Activated T-helper 17 cell treated with anti-CD3 and anti-CD28 coated beads, Interleukin-2, amount 50 U/mL, for 72 hours (primary cell): ENCODE data around the gene JMY. TPM values are rescaled to one million over a fixed set of nuclear protein-coding genes. Genes with fewer than 3 reads are reported as not detected.
"Not testable (repeated sequence)": the region's sequence is repeated elsewhere in the genome, so short reads cannot be mapped to it uniquely, and the experiment has no call there.

Experiments used
- ATAC-seq: fragments of 150-1000 bp; cut with Tn5 transposase; replicated peaks from 2 replicates; pipeline ENCODE4 v1.10.0; 2021; ENCODE audit warnings: mild to moderate bottlenecking, moderate library complexity
- H3K27ac Mint-ChIP-seq: one replicate; pipeline ENCODE4 v1.8.0; 2022; ENCODE audit warnings: mixed read lengths
- H3K27me3 Mint-ChIP-seq: one replicate; pipeline ENCODE4 v1.8.0; 2022; ENCODE audit warnings: mixed read lengths
- H3K36me3 Mint-ChIP-seq: one replicate; pipeline ENCODE4 v1.8.0; 2022; ENCODE audit warnings: low read depth, mild to moderate bottlenecking, mixed read lengths
- H3K4me1 Mint-ChIP-seq: one replicate; pipeline ENCODE4 v1.8.0; 2022; ENCODE audit warnings: mixed read lengths
- H3K4me3 Mint-ChIP-seq: one replicate; pipeline ENCODE4 v1.8.0; 2022; ENCODE audit warnings: mild to moderate bottlenecking, mixed read lengths
- H3K9me3 Mint-ChIP-seq: one replicate; pipeline ENCODE4 v1.8.0; 2022; ENCODE audit warnings: mixed read lengths
- total RNA-seq, 2 donors: library from RNA; stranded (reverse); gene quantifications; one replicate each; pipeline ENCODE4 v1.2.3, GENCODE V29; 2022

Gene JMY
- total RNA-seq, 2 donors from 2014 or later, result 11.2 to 13.9 TPM

GRCh38 chr5:79225441-79225840 is 10.5 kb upstream of the JMY start:
- Mint-ChIP-seq H3K4me3 (no peak overlapping the region), H3K36me3 (no peaks in the 10 kb centered on the region), H3K4me1 (peaks cover 9% of the 10 kb centered on the region), H3K27me3 (no peaks in the 10 kb centered on the region), H3K27ac (peak overlapping the region; percentile 62), H3K9me3 (no peaks in the 10 kb centered on the region)
- ATAC-seq, result no peak

- ATAC-seq, result no peak
- Mint-ChIP-seq H3K36me3 (no peaks in the 10 kb centered on the region), H3K4me3 (no peak overlapping the region), H3K27me3 (no peaks in the 10 kb centered on the region), H3K4me1 (peaks cover 9% of the 10 kb centered on the region), H3K9me3 (no peaks in the 10 kb centered on the region), H3K27ac (peak overlapping the region; percentile 44)
Measured at GRCh38 chr5:79227484-79228025, 8.4 kb upstream of the JMY start.

GRCh38 chr5:79229357-79230174 is 6.4 kb upstream of the JMY start:
- no peaks in the 10 kb centered on the region for H3K36me3 Mint-ChIP-seq
- H3K4me3 Mint-ChIP-seq, result peak overlapping the region; percentile 56
- H3K9me3 Mint-ChIP-seq, result no peaks in the 10 kb centered on the region
- peaks cover 9% of the 10 kb centered on the region for H3K4me1 Mint-ChIP-seq
- peak overlapping the region; percentile 90 for H3K27ac Mint-ChIP-seq
- peak; percentile 91 for ATAC-seq
- H3K27me3 Mint-ChIP-seq, result no peaks in the 10 kb centered on the region

- Mint-ChIP-seq H3K4me3 (peak overlapping the region; percentile 86), H3K9me3 (no peaks in the 10 kb centered on the region), H3K27me3 (no peaks in the 10 kb centered on the region), H3K4me1 (peaks cover under 1% of the 10 kb centered on the region), H3K27ac (peak overlapping the region; percentile 98), H3K36me3 (peaks cover 18% of the 10 kb centered on the region)
- peak; percentile 55 for ATAC-seq
Measured at GRCh38 chr5:79235261-79235633, 684 bp upstream of the JMY start.

GRCh38 chr5:79236362-79236969 is 535 bp downstream of the JMY start:
- Mint-ChIP-seq H3K9me3 (no peaks in the 10 kb centered on the region), H3K27ac (no peak overlapping the region)
- ATAC-seq, result peak; percentile 10

GRCh38 chr5:79236970-79237739 is 1.2 kb downstream of the JMY start:
- ATAC-seq, result peak; percentile 36
- H3K36me3 Mint-ChIP-seq, result peaks cover 33% of the 10 kb centered on the region
- peaks cover 19% of the 10 kb centered on the region for H3K4me1 Mint-ChIP-seq
- no peaks in the 10 kb centered on the region for H3K27me3 Mint-ChIP-seq
- H3K27ac Mint-ChIP-seq, result peak overlapping the region; percentile 86
- peak overlapping the region; percentile 86 for H3K4me3 Mint-ChIP-seq
- H3K9me3 Mint-ChIP-seq, result no peaks in the 10 kb centered on the region

More at GRCh38 chr5:79236362-79236969, 535 bp downstream of the JMY start:
- H3K27me3 Mint-ChIP-seq, result no peaks in the 10 kb centered on the region
- peak overlapping the region; percentile 86 for H3K4me3 Mint-ChIP-seq
- H3K4me1 Mint-ChIP-seq, result peaks cover 13% of the 10 kb centered on the region
- H3K36me3 Mint-ChIP-seq, result peaks cover 30% of the 10 kb centered on the region

GRCh38 chr5:79237740-79238560 is 2.0 kb downstream of the JMY start:
- peak; percentile 3 for ATAC-seq
- Mint-ChIP-seq H3K27me3 (no peaks in the 10 kb centered on the region), H3K36me3 (peaks cover 33% of the 10 kb centered on the region), H3K4me3 (peak overlapping the region; percentile 86), H3K9me3 (no peaks in the 10 kb centered on the region), H3K4me1 (peaks cover 25% of the 10 kb centered on the region), H3K27ac (peak overlapping the region; percentile 86)

GRCh38 chr5:79240561-79240960 is 4.6 kb downstream of the JMY start:
- H3K36me3 Mint-ChIP-seq, result peaks cover 28% of the 10 kb centered on the region
- H3K4me1 Mint-ChIP-seq, result peaks cover 32% of the 10 kb centered on the region
- no peaks in the 10 kb centered on the region for H3K27me3 Mint-ChIP-seq
- peak overlapping the region; percentile 48 for H3K27ac Mint-ChIP-seq
- peak overlapping the region; percentile 63 for H3K4me3 Mint-ChIP-seq
- ATAC-seq, result no peak
- H3K9me3 Mint-ChIP-seq, result no peaks in the 10 kb centered on the region

GRCh38 chr5:79241535-79241979 is 5.6 kb downstream of the JMY start:
- Mint-ChIP-seq H3K4me1 (peaks cover 40% of the 10 kb centered on the region), H3K9me3 (no peaks in the 10 kb centered on the region), H3K27me3 (no peaks in the 10 kb centered on the region), H3K4me3 (peak overlapping the region; percentile 63), H3K36me3 (peaks cover 27% of the 10 kb centered on the region), H3K27ac (peak overlapping the region; percentile 48)
- peak; percentile 50 for ATAC-seq

- H3K36me3 Mint-ChIP-seq, result peaks cover 24% of the 10 kb centered on the region
- H3K4me3 Mint-ChIP-seq, result peak overlapping the region; percentile 63
- H3K4me1 Mint-ChIP-seq, result peaks cover 40% of the 10 kb centered on the region
- peak overlapping the region; percentile 48 for H3K27ac Mint-ChIP-seq
- peak; percentile 63 for ATAC-seq
- no peaks in the 10 kb centered on the region for H3K9me3 Mint-ChIP-seq
- no peaks in the 10 kb centered on the region for H3K27me3 Mint-ChIP-seq
Measured at GRCh38 chr5:79242242-79243039, 6.5 kb downstream of the JMY start.

- Mint-ChIP-seq H3K9me3 (no peaks in the 10 kb centered on the region), H3K36me3 (peaks cover 16% of the 10 kb centered on the region), H3K4me3 (peak overlapping the region; percentile 63), H3K27ac (peak overlapping the region; percentile 48), H3K27me3 (no peaks in the 10 kb centered on the region), H3K4me1 (peaks cover 40% of the 10 kb centered on the region)
- no peak for ATAC-seq
Measured at GRCh38 chr5:79243224-79243623, 7.3 kb downstream of the JMY start.

GRCh38 chr5:79254067-79254466 is 18.1 kb downstream of the JMY start:
- H3K27me3 Mint-ChIP-seq, ATAC-seq, H3K27ac Mint-ChIP-seq, H3K4me3 Mint-ChIP-seq, H3K9me3 Mint-ChIP-seq: not testable (repeated sequence)
- peaks cover 14% of the 10 kb centered on the region for H3K36me3 Mint-ChIP-seq
- H3K4me1 Mint-ChIP-seq, result peaks cover 40% of the 10 kb centered on the region
